CD4-positive, alpha-beta T cell (primary cell): ENCODE data around the gene CASP9. TPM values are rescaled to one million over a fixed set of nuclear protein-coding genes. Genes with fewer than 3 reads are reported as not detected.
A peak's percentile ranks its signal among the peaks of the same experiment; 100 is the strongest.
"Not testable (repeated sequence)": the region's sequence is repeated elsewhere in the genome, so short reads cannot be mapped to it uniquely, and the experiment has no call there.

Source experiments
- ATAC-seq: fragments of 200-7000 bp; cut with Tn5 transposase; one replicate; pipeline ENCODE4 v1.10.0; 2022; ENCODE audit warnings: mild to moderate bottlenecking; ENCODE audit not compliant: poor library complexity
- CTCF ChIA-PET: fragments of 350-600 bp; sonication (Branson Sonifier 250); formaldehyde crosslinking; loops from one replicate; lab custom pipeline; 2021; ENCODE audit warnings: antibody characterized with exemption, inconsistent platforms; lab: Charles Lee
- POLR2A ChIA-PET: fragments of 350-600 bp; sonication (Branson Sonifier 250); formaldehyde crosslinking; loops from one replicate; lab custom pipeline; 2021; ENCODE audit warnings: antibody characterized with exemption, inconsistent platforms; lab: Charles Lee
- DNase-seq, 14 experiments: peaks; one replicate each; pipeline ENCODE4 v3.0.0-alpha.2; 2013 to 2020; ENCODE audit warnings: mixed read lengths in 2 of 14
- H3K27ac ChIP-seq, 2 donors: one replicate each; pipeline versions ENCODE4 v1.5.1 to v1.7.0; 2013; ENCODE audit warnings: low read length in 2 of 2, low read depth in 1 of 2, mild to moderate bottlenecking in 1 of 2
- H3K27me3 ChIP-seq, 2 experiments: 1 replicate in 1 of 2; 2 replicates in 1 of 2; pipeline versions ENCODE4 v1.6.1 to v1.7.0; 2013; ENCODE audit warnings: low read length in 2 of 2, control low read depth in 1 of 2, mild to moderate bottlenecking in 1 of 2, moderate library complexity in 1 of 2; ENCODE audit not compliant: insufficient read depth in 2 of 2, control insufficient read depth in 1 of 2
- H3K36me3 ChIP-seq: one replicate; pipeline ENCODE4 v1.6.1; 2013; ENCODE audit warnings: low read length, control low read depth; ENCODE audit not compliant: insufficient read depth
- H3K4me1 ChIP-seq: one replicate; pipeline ENCODE4 v1.6.1; 2013; ENCODE audit warnings: low read length, control low read depth; ENCODE audit not compliant: insufficient read depth
- H3K4me3 ChIP-seq: one replicate; pipeline ENCODE4 v1.5.1; 2013; ENCODE audit warnings: mild to moderate bottlenecking, low read length, moderate library complexity
- H3K9me3 ChIP-seq, 2 experiments: 1 replicate in 1 of 2; 2 replicates in 1 of 2; pipeline versions ENCODE4 v1.6.1 to v1.7.0; 2013; ENCODE audit warnings: low read length in 2 of 2, mild to moderate bottlenecking in 2 of 2, control low read depth in 1 of 2, moderate library complexity in 1 of 2; ENCODE audit not compliant: control insufficient read depth in 1 of 2, insufficient read depth in 1 of 2
- H3K27ac Mint-ChIP-seq: one replicate; pipeline ENCODE4 v1.8.0; 2020; ENCODE audit warnings: mixed read lengths
- H3K27me3 Mint-ChIP-seq: one replicate; pipeline ENCODE4 v1.8.0; 2021; ENCODE audit warnings: mixed read lengths
- H3K36me3 Mint-ChIP-seq: one replicate; pipeline ENCODE4 v1.8.0; 2021; ENCODE audit warnings: low read depth, mixed read lengths
- H3K4me1 Mint-ChIP-seq: one replicate; pipeline ENCODE4 v1.8.0; 2021; ENCODE audit warnings: low read depth, mixed read lengths
- H3K4me3 Mint-ChIP-seq: one replicate; pipeline ENCODE4 v1.8.0; 2020; ENCODE audit warnings: mild to moderate bottlenecking, mixed read lengths
- H3K9me3 Mint-ChIP-seq: one replicate; pipeline ENCODE4 v1.8.0; 2020; ENCODE audit warnings: mixed read lengths
- CTCF ChIP-seq: fragments of 200-600 bp; IDR thresholded peaks from one replicate; pipeline ENCODE4 v1.8.0; 2022; ENCODE audit warnings: antibody characterized with exemption, mild to moderate bottlenecking
- intact Hi-C, 2 experiments: fragments of 100-400 bp; cut with DNase I in 1 of 2; cut with micrococcal nuclease in 1 of 2; formaldehyde crosslinking; loops; one replicate each; pipeline versions ENCODE4 v1.15.1 to v1.9.0; 2023 to 2025; cut with DNase I, micrococcal nuclease
- total RNA-seq, 174 experiments: library from RNA in 2 of 174; stranded (reverse) in 2 of 174; gene quantifications; one replicate each; pipeline ENCODE4 v1.2.3 and lab custom pipeline; 2021 to 2026

Gene CASP9
- total RNA-seq, 2 experiments from 2014 or later, result 15.7 to 18.0 TPM

- no peaks in the 10 kb centered on the region for H3K27me3 ChIP-seq
- H3K9me3 ChIP-seq, result no peaks in the 10 kb centered on the region
- CTCF ChIA-PET, result no interaction called here
- H3K4me3 ChIP-seq, result no peak overlapping the region
- H3K27ac ChIP-seq, result no peak overlapping the region
- peaks cover 28% of the 10 kb centered on the region for H3K4me1 ChIP-seq
- no peaks in the 10 kb centered on the region for H3K27me3 Mint-ChIP-seq
- H3K4me3 Mint-ChIP-seq, result no peak overlapping the region
- no peak for TF ChIP-seq CTCF
- no peaks in the 10 kb centered on the region for H3K9me3 Mint-ChIP-seq
- H3K4me1 Mint-ChIP-seq, result peaks cover 40% of the 10 kb centered on the region
- ATAC-seq, result no peak
- intact Hi-C loops, result loop anchor here (5.0 to 10.0 kb wide), 2 partner anchors 718 to 1385 kb away; partner anchors contain the start of gene CPLANE2 (in 1 of the 2)
- no peak overlapping the region for H3K27ac Mint-ChIP-seq
- H3K36me3 ChIP-seq, result peaks cover 18% of the 10 kb centered on the region
- POLR2A ChIA-PET, result no interaction called here
- H3K36me3 Mint-ChIP-seq, result peaks cover 33% of the 10 kb centered on the region
- no peak for DNase-seq
These were observed 4.4 kb downstream of the CASP9 start for GRCh38 chr1:15519625-15520024.

- peaks cover 33% of the 10 kb centered on the region for H3K4me1 Mint-ChIP-seq
- no peaks in the 10 kb centered on the region for H3K27me3 Mint-ChIP-seq
- Histone ChIP-seq H3K36me3 (peaks cover 33% of the 10 kb centered on the region), H3K4me3 (no peak overlapping the region), H3K4me1 (peaks cover 12% of the 10 kb centered on the region), H3K27ac (no peak overlapping the region), H3K9me3 (no peaks in the 10 kb centered on the region), H3K27me3 (no peaks in the 10 kb centered on the region)
- ATAC-seq (no peak), DNase-seq (peak in 2 of 14 experiments; percentile 4 to 26)
- no peak for TF ChIP-seq CTCF
- ChIA-PET POLR2A (no interaction called here), CTCF (no interaction called here)
- H3K4me3 Mint-ChIP-seq, result no peak overlapping the region
- peaks cover 68% of the 10 kb centered on the region for H3K36me3 Mint-ChIP-seq
- H3K27ac Mint-ChIP-seq, result no peak overlapping the region
- no peaks in the 10 kb centered on the region for H3K9me3 Mint-ChIP-seq
- intact Hi-C loops, result no loop called here
These were observed 8.9 kb downstream of the CASP9 start for GRCh38 chr1:15515022-15515663.

- H3K4me1 Mint-ChIP-seq, result peaks cover 33% of the 10 kb centered on the region
- H3K27ac Mint-ChIP-seq, CTCF ChIA-PET, H3K9me3 Mint-ChIP-seq, ATAC-seq, H3K27ac ChIP-seq, H3K27me3 Mint-ChIP-seq, H3K9me3 ChIP-seq, DNase-seq, H3K4me3 Mint-ChIP-seq, POLR2A ChIA-PET, H3K4me3 ChIP-seq, intact Hi-C loops, H3K27me3 ChIP-seq: not testable (repeated sequence)
- Histone ChIP-seq H3K36me3 (peaks cover 33% of the 10 kb centered on the region), H3K4me1 (peaks cover 12% of the 10 kb centered on the region)
- H3K36me3 Mint-ChIP-seq, result peaks cover 68% of the 10 kb centered on the region
These were observed 9.5 kb downstream of the CASP9 start for GRCh38 chr1:15514557-15514956.

GRCh38 chr1:15513919-15514318, 10.1 kb downstream of the CASP9 start:
- Mint-ChIP-seq H3K4me3 (no peak overlapping the region), H3K4me1 (peaks cover 33% of the 10 kb centered on the region), H3K27ac (no peak overlapping the region), H3K9me3 (no peaks in the 10 kb centered on the region), H3K36me3 (peaks cover 68% of the 10 kb centered on the region), H3K27me3 (no peaks in the 10 kb centered on the region)
- Histone ChIP-seq H3K36me3 (peaks cover 33% of the 10 kb centered on the region), H3K9me3 (no peaks in the 10 kb centered on the region), H3K27ac (no peak overlapping the region), H3K4me1 (peaks cover 12% of the 10 kb centered on the region), H3K27me3 (no peaks in the 10 kb centered on the region), H3K4me3 (no peak overlapping the region)
- ATAC-seq (no peak), DNase-seq (no peak)
- intact Hi-C loops, result no loop called here
- ChIA-PET POLR2A (no interaction called here), CTCF (interaction anchor here (1.6 kb wide), 1 partner anchor 12 kb away, joined by 3 read pairs; no protein-coding TSS in a partner anchor)
- TF ChIP-seq CTCF, result no peak
